GM18505 (cell line): ENCODE results near the gene ADGRE3.
A peak's percentile ranks its signal among the peaks of the same experiment; 100 is the strongest.

Experiments used
- ATAC-seq: cut with Tn5 transposase; IDR thresholded peaks from one replicate; pipeline ENCODE4 v1.9.1; 2021; ENCODE audit not compliant: unreplicated experiment
- POLR2A ChIP-seq: IDR thresholded peaks from 4 replicates; pipeline ENCODE4 v1.6.1; 2011; ENCODE audit warnings: borderline replicate concordance; ENCODE audit not compliant: insufficient read depth, insufficient read length; ENCODE audit errors: extremely low read depth

The ADGRE3 gene, protein sequence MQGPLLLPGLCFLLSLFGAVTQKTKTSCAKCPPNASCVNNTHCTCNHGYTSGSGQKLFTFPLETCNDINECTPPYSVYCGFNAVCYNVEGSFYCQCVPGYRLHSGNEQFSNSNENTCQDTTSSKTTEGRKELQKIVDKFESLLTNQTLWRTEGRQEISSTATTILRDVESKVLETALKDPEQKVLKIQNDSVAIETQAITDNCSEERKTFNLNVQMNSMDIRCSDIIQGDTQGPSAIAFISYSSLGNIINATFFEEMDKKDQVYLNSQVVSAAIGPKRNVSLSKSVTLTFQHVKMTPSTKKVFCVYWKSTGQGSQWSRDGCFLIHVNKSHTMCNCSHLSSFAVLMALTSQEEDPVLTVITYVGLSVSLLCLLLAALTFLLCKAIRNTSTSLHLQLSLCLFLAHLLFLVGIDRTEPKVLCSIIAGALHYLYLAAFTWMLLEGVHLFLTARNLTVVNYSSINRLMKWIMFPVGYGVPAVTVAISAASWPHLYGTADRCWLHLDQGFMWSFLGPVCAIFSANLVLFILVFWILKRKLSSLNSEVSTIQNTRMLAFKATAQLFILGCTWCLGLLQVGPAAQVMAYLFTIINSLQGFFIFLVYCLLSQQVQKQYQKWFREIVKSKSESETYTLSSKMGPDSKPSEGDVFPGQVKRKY

DNA sequence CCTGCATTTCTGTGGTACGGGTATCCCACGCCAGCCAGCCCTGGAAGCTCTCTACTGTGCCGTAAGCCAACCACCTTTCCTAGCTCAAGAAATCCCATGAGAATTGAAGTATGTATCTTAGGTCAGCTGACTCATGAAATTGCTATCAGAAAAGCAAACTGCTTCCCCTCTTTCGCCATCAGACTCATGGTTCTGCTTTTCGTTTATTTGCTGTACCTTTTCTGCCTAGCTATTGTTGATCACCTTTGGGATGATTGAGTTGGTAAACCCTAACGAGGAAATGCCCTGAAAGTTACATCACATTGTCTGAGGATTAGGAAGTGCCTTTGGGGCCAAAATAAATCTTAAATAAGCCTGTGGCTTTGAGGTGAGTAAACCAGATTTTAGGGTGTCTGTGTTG lies at the start of gene ADGRE3:
TSS of gene ADGRE3 (minus strand) at position 81 of the 400 bp plus-strand sequence. CDS start at position 7, 74 bp downstream.
- ATAC-seq: no peak
- TF ChIP-seq POLR2A: no peak

DNA sequence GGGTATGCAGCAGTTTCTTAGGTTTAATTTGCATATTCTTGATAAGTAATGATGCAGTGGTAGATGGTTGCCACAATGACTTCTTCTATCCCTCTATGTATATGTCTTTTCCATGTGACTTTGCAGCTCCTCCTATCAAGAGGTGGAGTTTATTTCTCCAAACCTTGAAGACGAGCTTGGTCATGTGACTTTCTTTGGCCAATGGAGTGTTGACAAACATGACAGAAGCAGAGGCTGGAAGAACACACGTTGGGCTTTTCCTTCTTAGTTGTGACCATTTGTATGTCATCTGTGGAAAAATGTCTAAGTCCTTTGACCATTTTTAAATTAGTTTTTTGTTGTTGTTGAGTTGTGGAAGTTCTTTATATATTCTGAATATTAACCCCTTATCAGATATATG lies 47.5 kb upstream of the ADGRE3 start:
- no peak for TF ChIP-seq POLR2A
- no peak for ATAC-seq

DNA sequence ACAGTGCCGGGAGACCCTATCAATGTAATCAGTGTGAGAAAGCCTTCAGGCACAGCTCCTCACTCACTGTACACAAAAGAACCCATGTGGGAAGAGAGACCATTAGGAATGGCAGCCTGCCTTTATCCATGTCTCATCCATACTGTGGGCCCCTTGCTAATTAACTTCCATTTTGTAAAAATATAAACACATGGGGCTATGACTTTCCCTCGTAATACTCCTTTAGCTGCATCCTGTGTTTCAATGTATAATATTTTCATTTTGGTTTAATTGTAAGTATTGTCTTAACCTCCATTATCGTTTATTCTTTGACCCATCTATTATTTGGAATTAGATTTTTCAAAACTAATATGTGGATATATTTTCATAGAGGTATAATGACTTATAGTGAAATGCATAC lies 44.5 kb upstream of the ADGRE3 start:
- ATAC-seq: no peak
- no peak for TF ChIP-seq POLR2A

DNA sequence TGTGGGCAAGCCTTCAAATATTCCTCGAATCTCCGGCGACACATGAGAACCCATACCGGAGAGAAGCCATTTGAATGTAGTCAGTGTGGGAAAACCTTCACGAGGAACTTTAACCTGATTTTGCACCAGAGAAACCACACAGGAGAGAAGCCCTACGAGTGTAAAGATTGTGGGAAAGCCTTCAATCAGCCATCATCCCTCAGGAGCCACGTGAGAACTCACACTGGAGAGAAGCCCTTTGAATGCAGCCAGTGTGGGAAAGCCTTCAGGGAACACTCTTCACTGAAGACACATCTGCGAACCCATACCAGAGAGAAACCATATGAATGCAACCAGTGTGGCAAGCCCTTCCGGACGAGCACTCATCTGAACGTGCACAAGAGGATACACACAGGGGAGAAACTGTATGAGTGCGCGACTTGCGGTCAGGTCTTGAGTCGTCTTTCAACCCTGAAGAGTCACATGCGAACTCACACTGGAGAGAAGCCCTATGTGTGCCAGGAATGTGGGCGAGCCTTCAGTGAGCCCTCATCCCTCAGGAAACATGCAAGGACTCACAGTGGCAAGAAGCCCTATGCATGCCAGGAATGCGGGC lies 44.0 kb upstream of the ADGRE3 start:
- TF ChIP-seq POLR2A: no peak
- ATAC-seq: no peak

DNA sequence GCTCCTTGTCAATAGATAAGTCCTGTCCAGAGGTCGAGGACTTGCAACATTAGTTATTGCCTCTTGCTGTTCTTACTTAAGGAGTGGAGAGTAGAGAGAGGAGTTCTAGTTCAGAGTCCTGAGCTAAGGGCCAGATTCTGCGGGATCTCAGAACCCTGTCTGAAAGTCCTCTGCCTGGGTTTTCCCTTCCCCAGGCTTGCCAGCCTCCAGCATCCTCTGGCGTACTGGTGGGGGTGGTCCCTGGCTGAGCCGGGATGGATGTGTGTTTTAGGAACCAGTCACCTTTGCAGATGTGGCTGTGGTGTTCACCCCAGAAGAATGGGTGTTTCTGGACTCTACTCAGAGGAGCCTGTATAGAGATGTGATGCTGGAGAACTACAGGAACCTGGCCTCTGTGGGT lies 41.2 kb upstream of the ADGRE3 start:
- no peak for ATAC-seq
- TF ChIP-seq POLR2A: no peak

DNA sequence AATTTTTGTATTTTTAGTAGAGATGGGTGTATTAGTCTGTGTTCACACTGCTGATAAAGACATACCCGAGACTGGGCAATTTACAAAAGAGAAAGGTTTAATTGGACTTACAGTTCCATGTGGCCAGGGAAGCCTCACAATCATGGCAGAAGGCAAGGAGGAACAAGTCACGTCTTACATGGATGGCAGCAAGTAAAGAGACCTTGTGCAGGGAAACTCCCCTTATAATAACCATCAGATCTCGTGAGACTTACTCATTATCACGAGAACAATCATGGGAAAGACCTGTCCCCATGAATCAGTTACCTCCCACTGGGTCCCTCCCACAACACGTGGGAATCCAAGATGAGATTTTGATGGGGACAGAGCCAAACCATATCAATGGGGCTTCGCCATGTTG lies 29.8 kb upstream of the ADGRE3 start:
- no peak for TF ChIP-seq POLR2A
- no peak for ATAC-seq

DNA sequence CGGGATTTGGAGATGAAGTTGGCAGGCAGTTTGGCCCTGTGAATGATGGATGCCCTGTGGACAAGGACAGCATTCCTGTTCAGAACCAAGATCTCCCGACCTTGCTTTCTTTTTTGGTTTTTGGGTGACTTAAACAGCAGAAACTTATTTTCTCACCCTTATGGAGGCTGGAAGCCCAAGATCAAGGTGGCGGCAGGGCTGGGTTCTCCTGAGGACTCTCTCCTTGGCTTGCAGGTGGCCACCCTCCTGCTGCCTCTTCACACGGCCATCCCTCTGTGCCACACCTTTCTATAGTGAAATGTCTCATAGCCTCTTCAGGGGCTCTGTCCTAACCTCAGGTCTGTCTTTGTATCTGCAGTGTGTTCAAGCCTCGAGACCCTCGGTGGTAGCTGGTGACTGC lies 29.2 kb upstream of the ADGRE3 start:
- no peak for TF ChIP-seq POLR2A
- no peak for ATAC-seq

DNA sequence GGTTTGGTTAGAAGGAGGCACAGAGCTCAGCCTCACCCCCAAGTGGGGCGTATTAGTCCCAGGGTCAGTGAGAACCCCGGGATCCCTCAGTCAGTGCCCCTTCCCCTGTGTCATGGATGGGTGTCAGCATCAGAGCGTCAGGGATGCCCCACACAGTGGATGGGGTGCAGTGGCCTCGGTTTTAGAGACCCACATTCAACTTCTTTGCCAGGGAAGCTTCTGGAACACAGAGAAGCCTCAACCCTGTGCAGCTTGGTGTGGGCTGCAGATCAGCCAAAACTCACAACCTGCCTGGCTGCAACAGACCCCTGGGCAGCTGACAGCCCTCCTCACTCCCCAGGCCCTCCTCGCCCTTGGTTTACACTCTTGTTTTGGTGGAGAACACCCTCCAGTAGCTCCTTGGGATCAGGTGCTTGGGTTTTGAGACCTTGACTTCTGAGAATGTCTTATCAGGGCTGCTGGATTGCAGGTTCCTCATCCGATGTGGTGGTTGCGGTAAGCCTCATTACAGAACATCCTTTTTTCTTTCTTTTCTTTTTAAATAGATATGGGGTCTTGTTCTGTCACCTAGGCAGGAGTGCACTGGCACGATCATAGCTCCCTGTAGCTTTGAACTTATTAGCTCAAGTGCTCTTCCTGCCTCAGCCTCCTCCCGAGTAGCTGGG lies 26.2 kb upstream of the ADGRE3 start:
- no peak for TF ChIP-seq POLR2A
- ATAC-seq: no peak

DNA sequence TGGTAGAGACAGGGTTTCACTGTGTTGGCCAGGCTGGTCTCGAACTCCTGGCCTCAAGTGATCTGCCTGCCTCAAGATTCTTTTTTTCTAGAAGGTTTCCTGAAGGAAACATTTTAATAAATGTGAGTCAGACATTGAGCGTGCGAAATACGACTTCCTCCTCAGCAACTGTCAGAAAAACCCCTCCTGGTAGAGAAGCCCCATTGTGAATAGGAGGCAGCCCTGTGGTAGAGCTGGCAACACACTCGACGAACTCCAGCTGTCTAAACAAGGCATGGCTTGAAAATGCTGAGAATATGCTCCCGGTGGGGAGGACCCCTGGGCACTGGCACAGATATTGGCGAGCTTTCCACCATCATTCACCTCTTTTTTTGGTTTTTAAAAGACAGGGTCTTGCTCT lies 25.0 kb upstream of the ADGRE3 start:
- no peak for ATAC-seq
- no peak for TF ChIP-seq POLR2A

DNA sequence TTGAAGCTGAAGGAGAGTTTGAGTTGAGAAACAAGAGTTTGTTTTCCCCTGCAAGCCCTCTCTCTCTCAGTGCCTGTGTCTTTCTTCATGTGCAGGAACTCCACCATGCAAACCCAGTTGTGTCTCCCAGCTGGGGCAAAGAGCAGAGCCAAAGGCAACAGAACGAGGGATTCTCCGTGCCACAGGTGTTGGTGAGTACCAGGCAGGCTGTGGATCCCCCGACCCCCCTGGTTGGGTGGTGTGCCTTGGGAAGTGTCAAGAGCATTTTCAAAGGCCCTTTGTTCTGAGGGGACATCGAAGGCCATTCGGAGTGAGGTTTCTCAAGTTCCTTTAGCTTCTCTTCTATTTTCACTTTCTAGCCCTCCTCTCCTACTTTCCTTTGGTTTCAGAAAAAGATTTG lies 20.8 kb upstream of the ADGRE3 start:
- no peak for ATAC-seq
- TF ChIP-seq POLR2A: no peak

DNA sequence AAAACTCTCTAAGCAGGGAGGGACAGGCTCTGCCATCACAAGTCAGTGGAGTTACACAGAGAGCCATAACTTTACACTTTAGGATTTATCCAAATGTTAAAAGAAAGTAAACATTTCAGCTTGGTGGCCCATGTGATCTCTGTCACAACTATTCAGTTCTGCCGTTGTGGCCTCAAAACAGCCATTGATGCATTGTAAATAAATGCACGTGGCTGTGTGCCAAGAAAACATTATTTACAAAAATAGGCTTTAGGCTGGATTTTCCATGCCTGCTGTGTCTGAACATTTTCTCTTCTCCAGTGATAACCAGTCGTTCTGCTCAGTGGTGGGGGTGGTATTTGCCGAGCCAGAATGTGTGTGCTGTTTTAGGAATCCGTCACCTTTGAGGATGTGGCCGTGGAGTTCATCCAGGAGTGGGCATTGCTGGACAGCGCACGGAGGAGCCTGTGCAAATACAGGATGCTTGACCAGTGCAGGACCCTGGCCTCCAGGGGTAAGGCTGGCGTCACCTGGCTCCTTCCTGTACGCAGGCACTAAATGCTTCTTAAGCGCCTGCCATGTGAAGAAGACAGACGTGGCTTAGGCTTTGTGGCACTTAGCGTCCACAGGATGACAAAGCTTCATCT lies 20.1 kb upstream of the ADGRE3 start:
- no peak for ATAC-seq
- no peak for TF ChIP-seq POLR2A

DNA sequence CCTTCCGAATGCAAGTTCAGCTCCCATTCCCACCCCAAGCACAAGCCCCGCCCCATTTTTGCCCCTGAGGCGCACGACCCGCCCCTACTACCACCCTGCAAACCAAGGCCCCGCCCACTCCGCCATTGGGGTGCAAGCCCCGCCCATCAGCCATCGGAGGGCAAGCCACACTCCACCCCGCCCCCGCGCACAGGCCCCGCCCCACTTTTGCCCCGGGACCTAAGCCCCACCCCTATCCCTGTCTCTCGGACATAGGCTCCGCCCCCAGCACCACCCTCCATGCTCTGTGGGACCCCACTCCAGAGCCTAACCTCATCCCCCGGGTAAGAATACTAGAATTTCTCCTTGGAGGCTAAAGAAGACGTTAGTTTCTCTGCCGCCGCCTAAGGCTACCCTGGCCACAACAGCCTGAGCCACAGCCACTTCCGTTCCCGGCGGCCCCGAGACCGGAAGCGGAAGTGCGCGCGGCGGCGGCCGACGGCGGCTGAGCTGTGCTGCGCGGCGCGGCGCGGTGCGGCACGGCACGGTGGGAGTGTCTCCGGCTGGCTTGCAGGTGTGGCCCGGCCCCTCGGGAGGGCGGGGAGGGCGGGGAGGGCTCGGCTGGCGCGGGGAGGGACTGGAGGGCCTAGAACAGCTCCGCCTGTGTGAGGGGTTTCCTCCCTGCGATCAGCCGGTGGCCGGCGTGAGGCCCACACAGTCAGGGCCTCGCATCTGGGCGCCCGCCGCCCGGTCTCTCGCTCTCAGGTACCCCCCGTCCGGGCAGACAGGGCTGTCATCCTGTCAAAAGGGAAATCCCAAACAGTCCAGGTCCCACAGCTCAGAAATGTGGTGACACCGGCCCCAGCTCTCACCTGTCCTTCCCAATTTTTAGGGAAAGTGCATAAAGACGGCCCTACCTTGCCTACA lies 15.2 kb upstream of the ADGRE3 start, which contains the start of gene ZNF333:
TSS of gene ZNF333 (plus strand) at position 451 of the 906 bp plus-strand sequence. CDS start 3,444 bp downstream, outside the sequence.
- peak; percentile 96 for TF ChIP-seq POLR2A
- ATAC-seq: peak; percentile 90
